GM19025 (cell line): ENCODE measurements around the gene AGBL1.

Experiments
- ATAC-seq: cut with Tn5 transposase; IDR thresholded peaks from one replicate; pipeline ENCODE4 v1.9.1; 2021; ENCODE audit warnings: mild to moderate bottlenecking, low read depth, moderate library complexity; ENCODE audit not compliant: unreplicated experiment

Gene AGBL1

GRCh38 chr15:86663304-86663703 lies 583.6 kb downstream of the AGBL1 start:
- ATAC-seq, result no peak

DNA sequence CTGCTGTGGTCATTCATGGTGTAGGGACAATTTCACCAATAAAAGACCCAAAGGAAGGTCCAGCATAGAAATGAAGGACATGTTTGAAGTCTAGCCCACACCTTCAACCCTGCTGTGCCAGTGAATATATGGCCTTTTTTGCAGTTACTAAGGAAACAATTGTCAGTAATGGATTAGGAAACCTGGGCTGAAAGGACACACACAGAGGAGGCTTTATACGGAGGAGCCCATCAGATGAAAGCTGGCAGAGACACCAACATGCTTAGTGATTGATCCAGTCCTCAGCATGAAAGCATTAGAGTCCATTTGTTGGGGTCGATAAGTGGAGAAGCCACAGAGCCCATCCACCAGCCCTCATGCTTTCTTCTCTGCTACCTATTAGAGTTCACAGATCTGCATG lies 584.3 kb downstream of the AGBL1 start:
- ATAC-seq, result no peak

DNA sequence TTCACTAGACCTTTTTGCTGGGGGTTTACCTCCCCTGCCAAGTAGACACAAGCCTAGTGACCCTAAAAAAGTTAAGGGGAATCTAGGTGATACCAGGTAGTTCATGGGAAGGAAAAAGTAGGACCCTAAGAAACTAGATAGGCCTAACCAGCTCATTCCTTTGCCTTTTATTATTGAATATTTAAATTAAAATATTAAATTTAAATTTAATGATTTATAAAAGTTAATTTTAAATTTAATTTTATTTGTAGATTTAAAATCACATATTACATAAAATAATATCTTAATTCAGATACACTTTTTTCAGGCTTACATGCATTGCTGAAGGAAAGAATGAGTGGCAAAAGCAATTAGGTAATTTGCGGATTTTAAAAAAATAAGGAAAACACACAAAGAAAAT lies 584.9 kb downstream of the AGBL1 start:
- ATAC-seq, result no peak

DNA sequence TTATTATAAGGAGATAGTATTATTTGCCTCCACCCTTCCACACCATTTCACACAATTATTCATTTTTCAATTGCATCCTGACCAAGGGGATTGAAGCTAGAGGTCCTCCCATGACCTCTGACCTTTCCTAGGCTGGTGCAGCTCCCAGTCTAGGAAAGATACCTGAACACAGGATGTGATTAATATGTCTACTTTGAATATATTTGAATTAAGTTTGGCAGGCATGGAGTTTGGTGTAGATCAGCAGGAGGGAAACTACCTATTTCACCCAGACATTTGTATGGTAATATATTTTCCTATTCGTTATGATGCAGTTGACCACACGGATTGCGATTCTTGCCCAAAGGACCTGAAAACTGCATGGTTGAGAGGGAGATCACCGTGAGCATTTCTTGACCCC lies 596.3 kb downstream of the AGBL1 start:
- no peak for ATAC-seq

DNA sequence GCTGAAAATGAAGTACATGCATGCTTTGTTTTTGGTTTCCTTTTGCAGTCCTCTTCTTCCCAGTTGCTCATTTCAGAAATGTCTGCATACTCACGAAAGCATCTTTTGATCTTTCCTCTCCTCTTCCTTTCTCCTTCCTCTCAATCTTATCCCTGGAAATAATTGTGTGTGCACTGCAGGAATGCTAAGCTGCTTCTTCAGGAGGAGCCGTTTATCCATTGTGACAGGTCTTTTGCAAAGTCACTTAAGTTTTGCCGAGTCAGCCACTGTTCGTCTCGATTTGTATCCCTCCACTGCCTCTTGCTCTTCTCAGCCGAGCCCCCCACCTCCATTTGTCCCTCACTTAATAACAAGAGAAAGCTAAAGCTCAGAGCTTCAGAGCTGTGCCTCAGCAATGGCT lies 597.6 kb downstream of the AGBL1 start:
- ATAC-seq, result no peak

- ATAC-seq, result no peak
These were observed 605.6 kb downstream of the AGBL1 start for GRCh38 chr15:86685263-86685662.

DNA sequence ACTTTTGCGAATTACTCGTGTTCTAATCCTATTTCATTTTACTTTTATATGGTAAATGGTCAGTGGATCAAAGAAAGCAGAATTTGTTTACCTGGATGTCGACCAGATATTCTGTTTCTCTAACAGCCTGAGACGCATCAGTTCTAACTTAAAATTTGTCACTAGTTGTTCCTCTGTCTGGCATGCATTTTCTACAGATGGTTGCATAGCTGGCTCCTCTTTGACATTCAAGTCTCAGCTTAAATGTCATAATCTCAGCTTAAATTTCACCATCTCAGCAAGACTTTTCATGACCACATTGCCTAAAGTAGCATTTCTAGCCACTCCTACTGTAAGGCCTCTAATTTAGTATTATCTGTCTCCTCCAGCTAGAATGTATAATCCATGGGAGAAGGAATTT lies 609.3 kb downstream of the AGBL1 start:
- ATAC-seq, result no peak

DNA sequence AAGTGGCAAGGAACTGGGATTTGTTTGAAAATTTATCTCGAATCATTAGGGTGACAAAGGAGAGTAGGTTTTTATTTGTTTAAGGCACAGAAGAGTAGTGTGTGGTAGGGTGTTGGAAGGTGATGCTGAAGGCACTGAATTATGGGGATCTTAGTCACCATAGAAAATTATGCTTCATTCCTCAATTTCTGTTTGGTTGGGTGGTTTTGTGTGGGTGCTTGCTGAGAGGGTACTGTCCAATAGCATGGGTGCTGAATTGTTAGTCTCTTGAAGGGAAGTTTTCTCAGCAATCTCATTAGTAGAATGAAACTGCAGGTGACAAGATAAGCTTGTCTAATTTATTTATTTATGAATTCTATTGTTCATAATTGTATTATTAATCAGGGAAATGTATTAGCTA lies 610.9 kb downstream of the AGBL1 start:
- ATAC-seq, result no peak

GRCh38 chr15:86691091-86691663 lies 611.5 kb downstream of the AGBL1 start:
- no peak for ATAC-seq

- no peak for ATAC-seq
These were observed 621.4 kb downstream of the AGBL1 start for GRCh38 chr15:86700864-86701610.

DNA sequence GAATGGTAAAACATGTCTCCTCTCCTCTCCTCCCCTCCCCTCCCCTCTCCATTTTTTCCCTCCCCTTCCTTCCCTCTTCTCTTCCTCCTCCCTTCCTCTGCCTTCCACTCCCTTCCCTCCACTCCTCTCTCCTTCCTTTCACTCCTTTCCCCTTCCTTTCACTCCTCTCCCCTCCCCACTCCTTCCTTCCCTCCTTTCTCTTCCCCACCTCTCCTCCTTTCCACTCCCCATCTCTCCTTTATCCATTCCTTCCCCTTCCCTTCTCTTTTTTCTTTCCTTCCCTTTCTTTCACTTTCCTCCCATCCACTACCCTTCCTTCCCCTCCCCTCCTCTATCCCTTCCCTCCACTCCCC lies 621.9 kb downstream of the AGBL1 start:
- ATAC-seq, result no peak

GRCh38 chr15:86706813-86707212 lies 627.1 kb downstream of the AGBL1 start:
- ATAC-seq, result no peak

DNA sequence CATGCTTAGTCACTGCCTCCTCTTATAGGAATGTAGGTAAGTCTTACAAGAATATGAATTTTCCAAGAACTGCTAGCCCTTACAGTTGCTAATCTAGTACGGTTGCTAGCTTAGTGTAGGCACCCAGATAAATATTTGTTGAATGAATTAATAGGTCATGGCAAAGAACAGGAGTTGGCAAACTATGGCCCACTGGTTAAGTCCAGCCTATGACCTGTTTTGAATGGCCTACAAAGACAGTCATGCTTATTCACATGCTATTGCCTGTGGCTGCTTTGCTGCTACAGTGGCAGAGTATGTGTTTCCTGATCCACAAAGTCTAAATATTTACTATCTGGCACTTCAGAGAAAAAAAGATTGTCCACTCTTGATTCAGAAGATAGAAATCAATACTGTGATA lies 631.8 kb downstream of the AGBL1 start:
- no peak for ATAC-seq

GRCh38 chr15:86714241-86714640 lies 634.6 kb downstream of the AGBL1 start:
- ATAC-seq, result no peak

GRCh38 chr15:86725628-86726027 lies 646.0 kb downstream of the AGBL1 start:
- ATAC-seq, result no peak

- no peak for ATAC-seq
These were observed 655.8 kb downstream of the AGBL1 start for GRCh38 chr15:86735247-86736040.

- no peak for ATAC-seq
These were observed 662.2 kb downstream of the AGBL1 start for GRCh38 chr15:86741917-86742316.

- ATAC-seq, result no peak
These were observed 663.7 kb downstream of the AGBL1 start for GRCh38 chr15:86743283-86743903.

GRCh38 chr15:86744198-86744780 lies 664.6 kb downstream of the AGBL1 start:
- no peak for ATAC-seq

- ATAC-seq, result no peak
These were observed 671.4 kb downstream of the AGBL1 start for GRCh38 chr15:86751116-86751515.

GRCh38 chr15:86754846-86755245 lies 675.2 kb downstream of the AGBL1 start:
- no peak for ATAC-seq
